Ovary (tissue), 3 donors: Measurements from ENCODE around the gene OTUD4.
"Not testable (repeated sequence)": the region's sequence is repeated elsewhere in the genome, so short reads cannot be mapped to it uniquely, and the experiment has no call there.

Experiments used
- POLR2A ChIP-seq: fragments of 450-650 bp; IDR thresholded peaks from one replicate; pipeline ENCODE4 v1.6.1; 2017; ENCODE audit warnings: antibody characterized with exemption, mild to moderate bottlenecking, moderate library complexity
- TF ChIP-seq, protein P1 (sequence below), 3 donors: fragments of 450-650 bp in 2 of 3; fragments of 200-600 bp in 1 of 3; IDR thresholded peaks; one replicate each; pipeline versions ENCODE4 v1.5.1 to v1.8.0; 2016 to 2022; ENCODE audit warnings: antibody characterized with exemption in 3 of 3, mild to moderate bottlenecking in 1 of 3
- donor health status: DM: no; HTN: no; CAD: no.

DNA sequence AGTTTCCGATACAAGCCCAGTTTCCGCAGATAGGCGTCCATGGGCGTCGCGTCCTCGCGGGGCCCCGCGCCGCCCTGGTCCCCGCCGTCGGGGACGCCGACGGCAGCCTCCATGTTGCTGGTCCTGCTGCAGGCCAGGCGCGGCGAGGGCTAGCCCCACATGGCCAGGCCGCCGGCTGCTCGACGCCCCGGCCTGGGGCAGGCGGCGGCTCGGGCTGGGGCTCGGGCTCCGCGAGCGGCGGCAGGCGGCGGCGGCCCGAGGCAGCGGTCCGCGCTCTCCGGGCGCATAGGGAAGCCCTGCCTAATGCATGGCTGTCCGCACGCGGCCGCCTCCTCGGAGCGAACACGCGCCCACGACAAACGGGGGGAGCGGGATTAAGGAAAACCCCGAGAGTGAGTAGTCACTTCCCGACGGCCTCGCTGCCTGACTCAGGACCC is 510 bp downstream of the OTUD4 start:
- TF ChIP-seq, protein P1, sequence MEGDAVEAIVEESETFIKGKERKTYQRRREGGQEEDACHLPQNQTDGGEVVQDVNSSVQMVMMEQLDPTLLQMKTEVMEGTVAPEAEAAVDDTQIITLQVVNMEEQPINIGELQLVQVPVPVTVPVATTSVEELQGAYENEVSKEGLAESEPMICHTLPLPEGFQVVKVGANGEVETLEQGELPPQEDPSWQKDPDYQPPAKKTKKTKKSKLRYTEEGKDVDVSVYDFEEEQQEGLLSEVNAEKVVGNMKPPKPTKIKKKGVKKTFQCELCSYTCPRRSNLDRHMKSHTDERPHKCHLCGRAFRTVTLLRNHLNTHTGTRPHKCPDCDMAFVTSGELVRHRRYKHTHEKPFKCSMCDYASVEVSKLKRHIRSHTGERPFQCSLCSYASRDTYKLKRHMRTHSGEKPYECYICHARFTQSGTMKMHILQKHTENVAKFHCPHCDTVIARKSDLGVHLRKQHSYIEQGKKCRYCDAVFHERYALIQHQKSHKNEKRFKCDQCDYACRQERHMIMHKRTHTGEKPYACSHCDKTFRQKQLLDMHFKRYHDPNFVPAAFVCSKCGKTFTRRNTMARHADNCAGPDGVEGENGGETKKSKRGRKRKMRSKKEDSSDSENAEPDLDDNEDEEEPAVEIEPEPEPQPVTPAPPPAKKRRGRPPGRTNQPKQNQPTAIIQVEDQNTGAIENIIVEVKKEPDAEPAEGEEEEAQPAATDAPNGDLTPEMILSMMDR (IDR thresholded peaks at IDR 0.05) = not testable (repeated sequence)
- TF ChIP-seq POLR2A = not testable (repeated sequence)
